Measurements from ENCODE around the gene ZBTB39. TPM values are rescaled to one million over a fixed set of nuclear protein-coding genes. Genes with fewer than 3 reads are reported as not detected.
"Not testable (repeated sequence)": the region's sequence is repeated elsewhere in the genome, so short reads cannot be mapped to it uniquely, and the experiment has no call there.

ZBTB39 gene
- total RNA-seq, 1 donor from 2014 or later: 10.6 TPM

GRCh38 chr12:57029457-57029856 lies 23.1 kb upstream of the ZBTB39 start:
- no peak for DNase-seq

GRCh38 chr12:57027805-57028153 lies 21.4 kb upstream of the ZBTB39 start:
- DNase-seq: no peak

GRCh38 chr12:57027011-57027804 lies 20.9 kb upstream of the ZBTB39 start:
- DNase-seq: no peak

GRCh38 chr12:57025196-57025595 lies 18.9 kb upstream of the ZBTB39 start:
- DNase-seq: no peak

- DNase-seq: not testable (repeated sequence)
These were observed 16.0 kb upstream of the ZBTB39 start for GRCh38 chr12:57022324-57022723.

- no peak for DNase-seq
These were observed 13.8 kb upstream of the ZBTB39 start for GRCh38 chr12:57019983-57020719.

- no peak for DNase-seq
These were observed 12.6 kb upstream of the ZBTB39 start for GRCh38 chr12:57018906-57019305.

- DNase-seq: not testable (repeated sequence)
These were observed 12.0 kb upstream of the ZBTB39 start for GRCh38 chr12:57018353-57018752.

GRCh38 chr12:57016348-57016747 lies 10.0 kb upstream of the ZBTB39 start, which contains the start of gene TAC3:
TAC3 (minus strand) TSS chr12:57016529; CDS start chr12:57015797, 732 bp downstream.
- DNase-seq: no peak

GRCh38 chr12:57012600-57013465 lies 6.5 kb upstream of the ZBTB39 start:
- no peak for DNase-seq

GRCh38 chr12:57011438-57012424 lies 5.4 kb upstream of the ZBTB39 start:
- no peak for DNase-seq

- no peak for DNase-seq
These were observed 4.4 kb upstream of the ZBTB39 start for GRCh38 chr12:57010627-57011247.

- DNase-seq: no peak
These were observed 3.7 kb upstream of the ZBTB39 start for GRCh38 chr12:57009949-57010626.

GRCh38 chr12:57008178-57008577 lies 1.8 kb upstream of the ZBTB39 start:
- DNase-seq: no peak

GRCh38 chr12:57006809-57007475 lies 596 bp upstream of the ZBTB39 start:
- no peak for DNase-seq

- DNase-seq: no peak
These were observed 1.7 kb downstream of the ZBTB39 start for GRCh38 chr12:57004651-57005050.

GRCh38 chr12:57003395-57003794 lies 3.0 kb downstream of the ZBTB39 start:
- DNase-seq: no peak

- no peak for DNase-seq
These were observed 4.9 kb downstream of the ZBTB39 start for GRCh38 chr12:57001448-57001906.

- DNase-seq: no peak
These were observed 6.0 kb downstream of the ZBTB39 start for GRCh38 chr12:57000393-57000792.

GRCh38 chr12:56999456-56999855 lies 6.9 kb downstream of the ZBTB39 start:
- no peak for DNase-seq
